GM12872 (cell line): ENCODE data around the gene RCSD1.

Experiments used
- TF ChIP-seq, protein P1 (sequence below): IDR thresholded peaks from 3 replicates; pipeline ENCODE4 v1.5.1; 2011; ENCODE audit warnings: low read depth, mild to moderate bottlenecking, low read length, moderate library complexity; ENCODE audit not compliant: insufficient read depth

Gene RCSD1

DNA sequence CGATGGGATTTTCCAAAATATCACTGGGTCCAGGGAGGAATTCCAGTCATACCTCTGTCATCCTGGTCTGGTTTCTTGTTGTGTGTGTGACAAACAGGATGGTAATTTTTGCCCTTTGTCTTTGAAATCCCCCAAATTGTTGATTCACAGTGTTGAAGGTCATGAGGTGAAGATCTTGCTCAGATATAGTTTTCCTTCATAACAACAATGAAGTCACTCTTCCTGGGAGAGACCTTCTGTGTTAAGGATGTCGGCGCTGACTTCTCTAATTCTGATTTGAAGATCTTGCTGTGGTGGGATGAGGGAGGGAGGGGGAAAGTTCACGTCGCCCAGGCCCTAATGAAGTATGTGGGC is 59.5 kb downstream of the RCSD1 start:
- TF ChIP-seq, protein P1, sequence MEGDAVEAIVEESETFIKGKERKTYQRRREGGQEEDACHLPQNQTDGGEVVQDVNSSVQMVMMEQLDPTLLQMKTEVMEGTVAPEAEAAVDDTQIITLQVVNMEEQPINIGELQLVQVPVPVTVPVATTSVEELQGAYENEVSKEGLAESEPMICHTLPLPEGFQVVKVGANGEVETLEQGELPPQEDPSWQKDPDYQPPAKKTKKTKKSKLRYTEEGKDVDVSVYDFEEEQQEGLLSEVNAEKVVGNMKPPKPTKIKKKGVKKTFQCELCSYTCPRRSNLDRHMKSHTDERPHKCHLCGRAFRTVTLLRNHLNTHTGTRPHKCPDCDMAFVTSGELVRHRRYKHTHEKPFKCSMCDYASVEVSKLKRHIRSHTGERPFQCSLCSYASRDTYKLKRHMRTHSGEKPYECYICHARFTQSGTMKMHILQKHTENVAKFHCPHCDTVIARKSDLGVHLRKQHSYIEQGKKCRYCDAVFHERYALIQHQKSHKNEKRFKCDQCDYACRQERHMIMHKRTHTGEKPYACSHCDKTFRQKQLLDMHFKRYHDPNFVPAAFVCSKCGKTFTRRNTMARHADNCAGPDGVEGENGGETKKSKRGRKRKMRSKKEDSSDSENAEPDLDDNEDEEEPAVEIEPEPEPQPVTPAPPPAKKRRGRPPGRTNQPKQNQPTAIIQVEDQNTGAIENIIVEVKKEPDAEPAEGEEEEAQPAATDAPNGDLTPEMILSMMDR = no peak

DNA sequence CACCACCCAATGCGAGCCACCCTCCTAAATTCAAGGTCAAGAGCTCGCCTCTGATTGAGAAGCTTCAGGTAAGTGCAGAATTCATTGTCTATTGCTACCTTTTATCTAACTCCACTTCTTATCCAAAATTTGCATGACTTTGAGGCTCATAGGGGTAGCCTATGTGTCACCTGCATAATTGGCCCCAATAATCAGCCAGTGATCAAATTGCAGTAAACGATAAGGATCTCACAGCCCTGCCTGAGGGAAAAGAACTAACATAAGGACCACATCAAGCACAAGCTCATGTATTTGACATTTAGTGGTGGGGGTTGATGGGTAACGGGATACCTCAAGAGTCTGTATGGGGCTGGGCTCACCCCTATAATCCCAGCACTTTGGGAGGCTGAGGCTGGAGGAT is 60.0 kb downstream of the RCSD1 start:
- TF ChIP-seq, protein P1 = no peak

DNA sequence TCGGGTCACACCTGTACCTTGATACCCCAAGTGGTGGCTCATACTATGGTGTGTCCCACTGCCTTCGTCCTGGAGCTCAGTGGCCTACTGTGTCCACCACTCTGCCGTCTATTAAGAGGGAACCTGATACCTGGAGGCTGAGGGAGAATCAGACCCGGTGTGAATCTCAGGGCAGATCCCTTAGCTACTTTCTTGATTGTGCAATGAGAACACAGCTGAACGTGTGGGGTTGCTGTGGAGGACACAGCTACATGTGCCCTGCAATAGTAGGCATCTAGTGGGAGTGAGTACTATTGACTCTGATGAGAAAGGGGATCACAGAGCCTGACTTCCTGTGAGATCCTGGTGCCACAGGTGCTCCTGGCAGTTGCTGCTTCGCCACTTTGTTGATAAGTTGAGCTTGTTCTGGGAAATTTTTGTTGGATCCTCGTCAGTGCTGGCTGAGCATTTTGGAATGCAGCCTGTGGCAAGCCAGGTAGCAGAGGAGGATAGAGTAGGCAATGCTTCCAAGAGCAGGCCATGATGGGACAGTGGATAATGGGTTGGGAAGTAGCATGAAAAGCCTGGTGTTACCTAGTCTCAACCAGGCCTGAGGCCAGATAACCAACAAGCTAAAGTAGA is 63.5 kb downstream of the RCSD1 start:
- TF ChIP-seq, protein P1 = no peak

DNA sequence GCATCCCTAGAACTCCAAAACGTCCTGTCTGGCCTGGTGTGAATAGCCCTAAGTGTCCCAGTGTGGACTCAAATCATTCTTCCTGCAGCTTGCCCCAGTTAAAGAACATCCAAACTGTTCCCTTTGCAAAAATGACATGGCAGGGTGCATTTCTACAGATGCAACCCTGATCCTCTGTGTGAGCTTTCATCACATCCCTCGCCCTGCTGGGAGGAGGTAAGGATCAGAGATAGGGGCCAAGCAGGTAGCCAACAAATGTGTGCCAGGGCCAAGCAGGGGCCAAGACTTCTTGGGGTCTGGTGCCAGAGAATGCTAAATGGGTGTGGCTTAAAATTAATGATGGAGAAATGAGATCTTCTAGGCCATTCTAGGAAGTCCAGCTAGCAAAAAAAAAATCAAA is 64.7 kb downstream of the RCSD1 start:
- TF ChIP-seq, protein P1 = no peak

GRCh38 chr1:167695147-167695546 is 65.1 kb downstream of the RCSD1 start:
- TF ChIP-seq, protein P1 = no peak

GRCh38 chr1:167695756-167696561 is 65.9 kb downstream of the RCSD1 start:
- TF ChIP-seq, protein P1 = no peak

- TF ChIP-seq, protein P1 = no peak
Measured at GRCh38 chr1:167697667-167698141, 67.7 kb downstream of the RCSD1 start.
